H1 (cell line): ENCODE measurements around the gene SNF8. TPM values are rescaled to one million over a fixed set of nuclear protein-coding genes. Genes with fewer than 3 reads are reported as not detected.
A peak's percentile ranks its signal among the peaks of the same experiment; 100 is the strongest.

Source experiments
- CTCF ChIA-PET: fragments of 300-600 bp; sonication (Branson Sonifier 250); formaldehyde crosslinking; loops from one replicate; lab custom pipeline; 2021; ENCODE audit not compliant: partially characterized antibody; lab: Charles Lee
- POLR2A ChIA-PET: fragments of 300-600 bp; sonication (Branson Sonifier 250); formaldehyde crosslinking; loops from one replicate; lab custom pipeline; 2021; ENCODE audit warnings: inconsistent platforms; ENCODE audit not compliant: partially characterized antibody; lab: Charles Lee
- DNase-seq, 2 experiments: peaks; one replicate each; pipeline versions ENCODE4 v3.0.0 to v3.0.0-alpha.2; 2010 to 2022; ENCODE audit warnings: low spot score in 2 of 2, low read depth in 1 of 2, mixed read lengths in 1 of 2
- FAIRE-seq: peaks from 2 replicates; lab custom pipeline; 2011; peaks lifted over from hg19 to GRCh38; lab: Jason Lieb, UNC
- H2AFZ ChIP-seq: 2 replicates; pipeline ENCODE4 v1.8.1; 2012; ENCODE audit warnings: low read length, inconsistent platforms
- H2AK5ac ChIP-seq: 2 replicates; pipeline ENCODE4 v1.6.1; 2013; ENCODE audit warnings: low read depth, low read length
- H2BK120ac ChIP-seq: replicated peaks from 2 replicates; pipeline ENCODE3; 2013; ENCODE audit warnings: low read depth, low read length, inconsistent platforms
- H2BK12ac ChIP-seq: 2 replicates; pipeline ENCODE4 v1.6.1; 2013; ENCODE audit warnings: low read depth, low read length
- H2BK15ac ChIP-seq: 2 replicates; pipeline ENCODE4 v1.6.1; 2013; ENCODE audit warnings: low read length
- H2BK20ac ChIP-seq: 2 replicates; pipeline ENCODE4 v1.6.1; 2013; ENCODE audit warnings: low read length
- H2BK5ac ChIP-seq: 2 replicates; pipeline ENCODE4 v1.6.1; 2013; ENCODE audit warnings: low read depth, low read length
- H3K14ac ChIP-seq: 2 replicates; pipeline ENCODE4 v1.6.1; 2013; ENCODE audit warnings: inconsistent platforms; ENCODE audit not compliant: insufficient read length
- H3K18ac ChIP-seq: 2 replicates; pipeline ENCODE4 v1.6.1; 2013; ENCODE audit warnings: low read length; ENCODE audit errors: extremely low read depth
- H3K23ac ChIP-seq: 2 replicates; pipeline ENCODE4 v1.6.1; 2013; ENCODE audit warnings: inconsistent platforms; ENCODE audit not compliant: insufficient read length
- H3K23me2 ChIP-seq: 2 replicates; pipeline ENCODE4 v1.6.1; 2013; ENCODE audit warnings: low read depth, low read length
- H3K27ac ChIP-seq: 2 replicates; pipeline ENCODE4 v1.6.1; 2011; ENCODE audit warnings: low read depth, low read length, inconsistent platforms
- H3K27me3 ChIP-seq, 4 experiments: replicated peaks in 1 of 4; 1 replicate in 1 of 4; 2 replicates in 3 of 4; pipeline versions ENCODE4 v1.6.1 to v1.8.1; 2011 to 2013; ENCODE audit warnings: low read length in 3 of 4, mild to moderate bottlenecking in 3 of 4, inconsistent platforms in 2 of 4, mixed read lengths in 2 of 4, moderate library complexity in 1 of 4; ENCODE audit not compliant: control insufficient read depth in 3 of 4, insufficient read depth in 3 of 4; ENCODE audit errors: extremely low read depth in 1 of 4
- H3K36me3 ChIP-seq, 4 experiments: 2 replicates each; pipeline versions ENCODE4 v1.6.1 to v1.8.1; 2011 to 2013; ENCODE audit warnings: mild to moderate bottlenecking in 4 of 4, low read length in 3 of 4, moderate library complexity in 2 of 4, control low read depth in 1 of 4, inconsistent platforms in 1 of 4; ENCODE audit not compliant: insufficient read depth in 4 of 4, control insufficient read depth in 2 of 4
- H3K4ac ChIP-seq: replicated peaks from 2 replicates; pipeline ENCODE3; 2013; ENCODE audit warnings: low read length, low read depth, mixed read lengths, inconsistent platforms; ENCODE audit not compliant: insufficient read length
- H3K4me1 ChIP-seq, 4 experiments: replicated peaks in 1 of 4; 1 replicate in 1 of 4; 2 replicates in 3 of 4; pipeline versions ENCODE4 v1.6.1 to v1.8.1; 2011 to 2013; ENCODE audit warnings: low read length in 3 of 4, inconsistent platforms in 2 of 4, mixed read lengths in 1 of 4; ENCODE audit not compliant: insufficient read depth in 4 of 4, control insufficient read depth in 3 of 4
- H3K4me2 ChIP-seq, 2 experiments: 2 replicates each; pipeline versions ENCODE4 v1.6.1 to v1.8.1; 2011 to 2013; ENCODE audit warnings: low read depth in 2 of 2, low read length in 2 of 2, control low read depth in 1 of 2, inconsistent platforms in 1 of 2, mild to moderate bottlenecking in 1 of 2; ENCODE audit not compliant: insufficient read depth in 1 of 2
- H3K4me3 ChIP-seq, 4 experiments: fragments of 200-600, 300-600 bp in 1 of 4; sonication (generic), shearing (Covaris generic), sonication (Bioruptor Twin) in 1 of 4; 2 replicates each; pipeline versions ENCODE4 v1.5.1 to v1.8.1; 2011 to 2016; ENCODE audit warnings: low read length in 4 of 4, low read depth in 3 of 4, control low read depth in 2 of 4, inconsistent platforms in 2 of 4, mild to moderate bottlenecking in 2 of 4, mixed read lengths in 1 of 4, moderate library complexity in 1 of 4; ENCODE audit not compliant: insufficient read depth in 2 of 4; ENCODE audit errors: extremely low read depth in 1 of 4
- H3K56ac ChIP-seq: replicated peaks from 2 replicates; pipeline ENCODE3; 2013; ENCODE audit warnings: low read depth, mild to moderate bottlenecking, mixed read lengths, low read length, inconsistent platforms; ENCODE audit not compliant: insufficient read length
- H3K79me1 ChIP-seq: 2 replicates; pipeline ENCODE4 v1.6.1; 2013; ENCODE audit warnings: low read depth, low read length, control low read depth
- H3K79me2 ChIP-seq, 2 experiments: 2 replicates each; pipeline versions ENCODE4 v1.6.1 to v1.8.1; 2012 to 2013; ENCODE audit warnings: low read length in 2 of 2, mild to moderate bottlenecking in 2 of 2, inconsistent platforms in 1 of 2; ENCODE audit not compliant: insufficient read depth in 2 of 2, control insufficient read depth in 1 of 2
- H3K9ac ChIP-seq, 4 experiments: replicated peaks in 1 of 4; 1 replicate in 1 of 4; 2 replicates in 3 of 4; pipeline versions ENCODE4 v1.6.1 to v1.8.1; 2011 to 2013; ENCODE audit warnings: low read depth in 3 of 4, low read length in 3 of 4, control low read depth in 2 of 4, mild to moderate bottlenecking in 2 of 4, moderate library complexity in 2 of 4, inconsistent platforms in 1 of 4; ENCODE audit errors: extremely low read depth in 1 of 4
- H3K9me3 ChIP-seq, 2 experiments: 2 replicates each; pipeline versions ENCODE4 v1.6.1 to v1.8.1; 2012 to 2013; ENCODE audit warnings: mild to moderate bottlenecking in 2 of 2, moderate library complexity in 2 of 2, control low read depth in 1 of 2, inconsistent platforms in 1 of 2, low read depth in 1 of 2, low read length in 1 of 2, mixed read lengths in 1 of 2; ENCODE audit not compliant: insufficient read depth in 2 of 2
- H4K20me1 ChIP-seq, 2 experiments: replicated peaks in 1 of 2; 2 replicates each; pipeline versions ENCODE3 to v1.8.1; 2011 to 2013; ENCODE audit warnings: inconsistent platforms in 2 of 2, low read length in 2 of 2, mild to moderate bottlenecking in 1 of 2; ENCODE audit not compliant: insufficient read depth in 2 of 2, control insufficient read depth in 1 of 2
- H4K5ac ChIP-seq: 2 replicates; pipeline ENCODE4 v1.6.1; 2013; ENCODE audit warnings: low read length, low read depth, mixed read lengths, inconsistent platforms; ENCODE audit not compliant: insufficient read length
- H4K8ac ChIP-seq: 2 replicates; pipeline ENCODE4 v1.8.0; 2013; ENCODE audit warnings: mild to moderate bottlenecking, moderate library complexity, low read length, inconsistent platforms; ENCODE audit not compliant: insufficient read depth; ENCODE audit errors: extremely low read depth
- H4K91ac ChIP-seq: replicated peaks from 2 replicates; pipeline ENCODE3; 2013; ENCODE audit warnings: low read length, mixed read lengths, inconsistent platforms; ENCODE audit not compliant: insufficient read length
- CEBPB ChIP-seq: IDR thresholded peaks from 2 replicates; pipeline ENCODE4 v1.6.1; 2012; ENCODE audit warnings: low read depth, low read length
- HDAC6 ChIP-seq: IDR thresholded peaks from one replicate; pipeline ENCODE4 v1.7.1; 2012; ENCODE audit warnings: low read depth, mild to moderate bottlenecking, inconsistent platforms, low read length, moderate library complexity
- POLR2AphosphoS5 ChIP-seq: IDR thresholded peaks from 2 replicates; pipeline ENCODE4 v1.6.1; 2011; ENCODE audit warnings: low read depth, low read length
- SAP30 ChIP-seq: fragments of 300-600 bp; sonication (generic); IDR thresholded peaks from 2 replicates; pipeline ENCODE4 v1.7.1; 2012; ENCODE audit warnings: low read length, moderate library complexity, mild to moderate bottlenecking, inconsistent platforms; ENCODE audit not compliant: insufficient read depth, insufficient replicate concordance
- TAF7 ChIP-seq: optimal IDR thresholded peaks from 2 replicates; pipeline ENCODE3; 2011; ENCODE audit warnings: low read depth, mild to moderate bottlenecking, inconsistent platforms, low read length, moderate library complexity, borderline replicate concordance
- WGBS, 2 experiments: shearing (Covaris generic) in 1 of 2; methylation state at CpG; one replicate each; pipeline versions ENCODE4 v1.1.6 to v1.1.7; 2013 to 2015; ENCODE audit warnings: low lambda C conversion rate in 2 of 2, mixed read lengths in 2 of 2, inconsistent platforms in 1 of 2, low coverage in 1 of 2, missing lambda C conversion rate in 1 of 2; ENCODE audit not compliant: insufficient replicate concordance in 2 of 2, insufficient coverage in 1 of 2, insufficient read length in 1 of 2; ENCODE audit errors: extremely low coverage in 1 of 2, missing lambda C conversion rate in 1 of 2; 5-methylcytosine and 5-hydroxymethylcytosine counted together
- polyA plus RNA-seq, 7 experiments: library from polyadenylated mRNA; depleted of rRNA in 3 of 7; stranded (reverse) in 5 of 7; unstranded in 2 of 7; fragments of >200 nt in 5 of 7; fragments of 200-250 nt in 2 of 7; gene quantifications; 1 replicate in 5 of 7; 2 replicates in 1 of 7; 4 replicates in 1 of 7; pipeline versions ENCODE4 v1.2.1 to v1.2.3, GENCODE V29; 2011 to 2013; ENCODE audit warnings: missing spikeins in 2 of 7, mixed read lengths in 2 of 7
- total RNA-seq: library from RNA; stranded (reverse); fragmentation: NEBNext Ultra II Directional; extraction: Animal tissue kit (Norgen Biotek cat#: 25700); gene quantifications from 2 replicates; pipeline ENCODE4 v1.2.1, GENCODE V29; 2021
- TF ChIP-seq, protein P1 (sequence below): IDR thresholded peaks from 2 replicates; pipeline ENCODE4 v1.6.1; 2012; ENCODE audit warnings: inconsistent platforms
- TF ChIP-seq, protein P2 (sequence below), 3 experiments: IDR thresholded peaks; 1 replicate in 2 of 3; 2 replicates in 1 of 3; pipeline versions ENCODE4 v1.5.1 to v1.6.1; 2011; ENCODE audit warnings: low read length in 3 of 3, mild to moderate bottlenecking in 3 of 3, inconsistent platforms in 2 of 3, low read depth in 1 of 3, moderate library complexity in 1 of 3; ENCODE audit not compliant: insufficient read depth in 1 of 3; ENCODE audit errors: control extremely low read depth in 1 of 3

SNF8 gene
- total and polyA plus RNA-seq, 2 of the 8 experiments (the other 6 are each of a cell fraction or from before 2014, with no cell fraction given) = 132 to 133 TPM

DNA sequence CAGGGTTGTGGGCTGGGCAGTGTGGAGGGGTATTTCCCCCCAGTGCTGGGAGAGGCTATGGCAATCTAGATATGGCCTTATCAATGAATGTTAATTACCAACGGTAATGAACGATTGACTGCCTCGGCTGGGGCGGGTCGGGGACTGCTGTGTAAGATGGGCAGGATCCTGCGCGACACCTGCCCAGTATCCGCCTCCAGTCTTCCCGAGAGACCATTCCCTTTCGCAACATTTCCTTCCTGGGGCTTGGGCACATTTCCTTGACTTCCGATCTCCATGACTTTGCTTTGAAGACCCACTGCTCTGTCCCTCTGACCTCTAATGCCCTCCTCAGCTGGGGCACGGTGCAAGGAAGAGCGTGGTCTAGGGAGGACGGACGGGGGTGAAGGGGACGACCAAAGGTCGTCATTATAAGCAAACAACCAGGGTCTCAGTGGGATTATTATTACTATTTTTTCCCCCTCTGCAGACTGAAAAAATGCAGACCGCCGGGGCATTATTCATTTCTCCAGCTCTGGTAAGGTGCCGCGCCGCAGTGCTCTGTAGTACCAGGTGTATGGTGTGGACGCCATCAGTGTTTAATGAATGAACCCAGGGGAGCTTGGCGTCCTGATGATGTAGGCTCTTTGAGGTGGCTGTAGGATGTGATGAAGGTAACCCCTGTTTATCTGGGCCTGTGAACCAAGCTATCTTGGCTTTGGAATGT lies 51.5 kb downstream of the SNF8 start:
- H3K4me3 ChIP-seq = peak overlapping the region; percentile 90 to 95 (median 94)
- peak overlapping the region; percentile 72 for H4K91ac ChIP-seq
- peaks cover 4% of the 10 kb centered on the region; the same call in 1 of the 2 replicates for H3K23me2 ChIP-seq
- H3K9me3 ChIP-seq = no peaks in the 10 kb centered on the region
- peak overlapping the region; percentile 77 to 84 (median 82) for H3K9ac ChIP-seq
- H2BK5ac ChIP-seq = peak overlapping the region; percentile 89
- H2BK120ac ChIP-seq = no peak overlapping the region
- H3K79me2 ChIP-seq = peaks cover 0 to 19% of the 10 kb centered on the region in 2 experiments; a peak in 3 of 4 replicates
- FAIRE-seq (no peak), DNase-seq (no peak)
- H3K4ac ChIP-seq = peak overlapping the region; percentile 60
- peaks cover 0 to 6% (median 3%) of the 10 kb centered on the region in 4 experiments; a peak in 3 of 7 replicates for H3K4me1 ChIP-seq
- peak overlapping the region; percentile 33; the same call in 1 of the 2 replicates for H3K27ac ChIP-seq
- H3K56ac ChIP-seq = peak overlapping the region; percentile 77
- peak overlapping the region; percentile 53 for H4K5ac ChIP-seq
- no peaks in the 10 kb centered on the region for H3K27me3 ChIP-seq
- POLR2A ChIA-PET = interaction anchor here (0.7 to 5.0 kb wide), 17 partner anchors 8 to 143 kb away, joined by 3 to 93 read pairs (median 4); partner anchors contain the start of genes IGF2BP1, SNF8 and UBE2Z
- peak overlapping the region; percentile 85 for H3K18ac ChIP-seq
- H2BK15ac ChIP-seq = no peak overlapping the region
- H3K4me2 ChIP-seq = peak overlapping the region; percentile 93 to 96
- 0 out of 2 replicates have a peak overlapping the region, but pooled peaks have one; percentile 20 for H2AFZ ChIP-seq
- H2BK20ac ChIP-seq = no peak overlapping the region
- no peak overlapping the region for H2BK12ac ChIP-seq
- H2AK5ac ChIP-seq = no peak overlapping the region
- no peak overlapping the region for H3K23ac ChIP-seq
- H3K14ac ChIP-seq = no peak overlapping the region
- CTCF ChIA-PET = interaction anchor here (0.9 to 63.3 kb wide), 10 partner anchors 8 to 215 kb away, joined by 3 to 2590 read pairs (median 6); partner anchors contain the start of genes CALCOCO2, TTLL6 and UBE2Z
- H4K8ac ChIP-seq = peak overlapping the region; percentile 73
- peaks cover 7 to 16% (median 11%) of the 10 kb centered on the region in 4 experiments; a peak in 7 of 8 replicates for H3K36me3 ChIP-seq
- no peaks in the 10 kb centered on the region; the same call in 1 of the 2 replicates for H3K79me1 ChIP-seq
- 2% methylated on average over 24 of the region's 24 CpGs; no CpG with 5 or more reads in 1 of the 2 experiments for whole genome bisulfite sequencing, 2 experiments
- peaks cover 0 to 6% of the 10 kb centered on the region in 2 experiments for H4K20me1 ChIP-seq
- TF ChIP-seq CEBPB = 0 out of 2 replicates have a peak, but pooled peaks have one; percentile 2
- no peak for TF ChIP-seq SAP30
- TF ChIP-seq, protein P1, sequence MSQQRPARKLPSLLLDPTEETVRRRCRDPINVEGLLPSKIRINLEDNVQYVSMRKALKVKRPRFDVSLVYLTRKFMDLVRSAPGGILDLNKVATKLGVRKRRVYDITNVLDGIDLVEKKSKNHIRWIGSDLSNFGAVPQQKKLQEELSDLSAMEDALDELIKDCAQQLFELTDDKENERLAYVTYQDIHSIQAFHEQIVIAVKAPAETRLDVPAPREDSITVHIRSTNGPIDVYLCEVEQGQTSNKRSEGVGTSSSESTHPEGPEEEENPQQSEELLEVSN = no peak
- TF ChIP-seq, protein P2, sequence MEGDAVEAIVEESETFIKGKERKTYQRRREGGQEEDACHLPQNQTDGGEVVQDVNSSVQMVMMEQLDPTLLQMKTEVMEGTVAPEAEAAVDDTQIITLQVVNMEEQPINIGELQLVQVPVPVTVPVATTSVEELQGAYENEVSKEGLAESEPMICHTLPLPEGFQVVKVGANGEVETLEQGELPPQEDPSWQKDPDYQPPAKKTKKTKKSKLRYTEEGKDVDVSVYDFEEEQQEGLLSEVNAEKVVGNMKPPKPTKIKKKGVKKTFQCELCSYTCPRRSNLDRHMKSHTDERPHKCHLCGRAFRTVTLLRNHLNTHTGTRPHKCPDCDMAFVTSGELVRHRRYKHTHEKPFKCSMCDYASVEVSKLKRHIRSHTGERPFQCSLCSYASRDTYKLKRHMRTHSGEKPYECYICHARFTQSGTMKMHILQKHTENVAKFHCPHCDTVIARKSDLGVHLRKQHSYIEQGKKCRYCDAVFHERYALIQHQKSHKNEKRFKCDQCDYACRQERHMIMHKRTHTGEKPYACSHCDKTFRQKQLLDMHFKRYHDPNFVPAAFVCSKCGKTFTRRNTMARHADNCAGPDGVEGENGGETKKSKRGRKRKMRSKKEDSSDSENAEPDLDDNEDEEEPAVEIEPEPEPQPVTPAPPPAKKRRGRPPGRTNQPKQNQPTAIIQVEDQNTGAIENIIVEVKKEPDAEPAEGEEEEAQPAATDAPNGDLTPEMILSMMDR (IDR thresholded peaks at IDR 0.05; ENCODE audit: control extremely low read depth in 1 of 3, insufficient read depth in 1 of 3, low read depth in 1 of 3, low read length in 3 of 3) = no peak
- no peak for TF ChIP-seq HDAC6
- TF ChIP-seq TAF7 = no peak
- no peak for TF ChIP-seq POLR2AphosphoS5
